GM20431 (cell line): ENCODE results near the gene ZFAND3.

Source experiments
- in situ Hi-C: fragments of 300-500 bp; cut with MseI, MboI; formaldehyde crosslinking; loops from one replicate; pipeline ENCODE4 v1.15.0; 2020; ENCODE audit warnings: low sequenced_read_pairs; ENCODE audit not compliant: unreplicated experiment

ZFAND3 gene

DNA sequence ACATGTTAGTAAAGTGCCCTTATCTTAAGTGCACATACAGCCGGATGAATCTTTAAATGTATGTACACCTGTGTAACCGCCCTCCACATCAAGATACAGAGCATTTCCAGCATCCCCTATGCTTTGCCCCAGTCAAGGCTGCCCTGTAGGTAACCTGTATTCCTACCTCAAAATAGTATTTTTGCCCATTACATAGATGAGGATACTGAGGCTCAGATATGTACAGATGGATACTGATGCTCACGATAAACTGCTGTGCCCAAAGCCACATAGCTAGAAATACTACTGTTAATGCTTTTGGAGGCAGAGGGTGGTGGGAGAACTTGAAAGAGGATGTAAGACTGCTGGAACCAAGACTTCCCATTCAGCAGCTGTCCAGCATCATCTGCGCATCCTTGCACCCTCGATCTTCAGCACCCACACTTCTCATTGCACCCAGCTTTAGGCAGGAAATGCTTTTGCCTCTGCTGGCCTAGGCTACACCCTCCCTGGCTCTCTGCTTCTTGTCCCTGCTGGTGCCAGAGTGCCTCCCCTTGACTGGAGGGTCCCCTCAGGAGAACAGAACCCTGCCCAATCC lies 27.0 kb upstream of the ZFAND3 start:
- in situ Hi-C loops = loop anchor here (25.0 kb wide), 1 partner anchor 220 kb away; no protein-coding TSS in a partner anchor

GRCh38 chr6:37793067-37793466 lies 26.5 kb upstream of the ZFAND3 start:
- in situ Hi-C loops = loop anchor here (25.0 kb wide), 1 partner anchor 219 kb away; no protein-coding TSS in a partner anchor

DNA sequence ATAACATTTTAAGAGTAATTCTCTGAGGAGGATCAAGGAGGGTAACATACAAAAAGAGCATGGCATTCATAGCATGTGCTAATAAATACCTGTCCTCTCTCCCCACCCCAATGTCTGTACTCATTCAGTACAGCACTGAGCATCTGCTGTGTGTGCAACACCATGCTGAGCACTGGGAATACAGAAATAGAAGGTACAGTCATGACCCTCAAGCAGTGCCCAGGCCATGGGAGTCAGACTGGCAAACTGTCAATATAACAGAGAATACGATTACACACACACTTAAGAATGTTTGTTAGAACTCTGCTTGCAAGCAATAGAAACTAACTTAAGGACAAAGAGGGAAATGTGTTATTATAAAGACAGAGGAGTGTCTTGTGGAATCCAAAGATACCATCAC lies 24.7 kb upstream of the ZFAND3 start:
- in situ Hi-C loops = loop anchor here (25.0 kb wide), 1 partner anchor 217 kb away; no protein-coding TSS in a partner anchor

- in situ Hi-C loops = loop anchor here (25.0 kb wide), 1 partner anchor 214 kb away; no protein-coding TSS in a partner anchor
Observed at GRCh38 chr6:37798436-37799262, 20.9 kb upstream of the ZFAND3 start.

DNA sequence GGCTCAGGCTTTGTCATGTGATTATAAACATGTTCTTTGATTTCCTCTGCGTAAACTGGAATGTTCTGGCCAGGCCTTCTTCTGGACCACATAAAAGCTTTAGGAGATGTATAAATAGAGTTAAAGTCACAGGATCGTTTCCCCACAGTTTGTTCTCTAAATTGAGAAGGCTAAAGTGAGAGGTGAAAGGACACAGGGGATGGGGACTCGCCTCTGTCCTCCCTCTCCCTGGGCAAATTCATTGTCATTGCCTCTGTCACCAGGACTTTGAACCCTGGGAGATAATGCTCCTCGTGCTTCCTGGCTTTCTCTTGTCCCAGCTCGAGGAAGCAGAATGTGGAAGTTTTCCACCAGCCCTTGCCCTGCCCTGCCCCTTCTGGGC lies 20.3 kb upstream of the ZFAND3 start:
- in situ Hi-C loops = loop anchor here (25.0 kb wide), 1 partner anchor 213 kb away; no protein-coding TSS in a partner anchor

DNA sequence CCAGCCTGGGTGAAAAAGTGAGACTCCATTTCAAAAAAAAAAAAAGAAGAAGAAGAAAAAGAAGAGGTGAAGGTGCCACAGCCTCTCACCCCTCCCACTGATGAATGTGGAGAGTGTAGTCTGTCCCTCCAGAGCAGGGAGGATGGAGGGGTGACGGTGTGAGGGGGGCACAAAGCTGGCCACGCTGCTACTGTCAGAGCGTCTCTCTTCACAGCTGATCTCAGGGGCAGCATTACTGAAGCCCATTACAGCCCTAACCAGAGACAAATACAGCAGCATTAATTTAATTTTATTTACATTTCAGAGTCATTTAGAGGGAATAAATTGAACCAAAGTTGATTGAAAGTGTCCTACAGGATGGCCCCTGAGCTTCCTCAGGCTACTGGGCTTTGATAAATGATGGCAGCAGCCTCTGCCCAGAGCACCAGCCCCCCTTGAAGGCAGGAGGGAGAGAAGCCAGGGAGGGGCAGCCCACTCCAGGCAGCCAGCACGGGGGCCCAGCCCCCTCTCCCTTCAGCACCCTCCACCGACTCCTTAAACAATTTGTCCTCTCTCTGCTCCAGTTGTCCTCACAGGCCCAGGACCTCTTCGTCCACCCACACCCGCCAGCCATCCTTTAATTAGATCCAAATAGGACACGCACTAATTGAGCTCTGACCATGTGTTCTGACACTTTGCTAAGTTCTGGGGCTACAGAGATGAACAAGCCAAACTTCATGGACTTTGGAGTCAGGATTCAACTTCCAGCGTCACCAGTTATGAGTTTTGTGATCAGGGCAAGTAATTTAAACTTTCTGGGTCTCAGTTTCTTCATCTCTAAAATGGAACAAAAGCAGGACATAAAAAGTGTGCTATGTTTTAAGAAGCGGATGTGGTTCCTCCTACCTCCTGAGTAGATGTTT lies 18.6 kb upstream of the ZFAND3 start:
- in situ Hi-C loops = no loop called here

GRCh38 chr6:37801605-37801940 lies 18.0 kb upstream of the ZFAND3 start:
- in situ Hi-C loops = no loop called here

DNA sequence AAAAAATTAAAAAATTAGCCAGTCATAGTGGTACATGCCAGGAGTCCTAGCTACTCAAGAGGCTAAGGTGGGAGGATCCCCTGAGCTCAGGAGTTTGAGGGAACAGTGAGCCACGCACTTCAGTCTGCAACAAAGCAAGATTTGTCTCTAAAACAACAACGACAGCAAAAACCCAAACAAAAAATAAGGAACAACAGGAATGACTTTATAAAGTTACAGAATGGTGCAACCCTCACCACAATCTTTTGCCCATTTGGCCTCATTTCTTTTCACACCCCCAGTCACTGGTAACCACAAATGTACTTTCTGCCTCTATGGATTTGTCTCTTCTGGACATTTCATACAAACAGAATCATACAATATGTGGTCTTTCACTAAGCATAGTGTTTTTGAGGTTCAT lies 16.7 kb upstream of the ZFAND3 start:
- in situ Hi-C loops = no loop called here

DNA sequence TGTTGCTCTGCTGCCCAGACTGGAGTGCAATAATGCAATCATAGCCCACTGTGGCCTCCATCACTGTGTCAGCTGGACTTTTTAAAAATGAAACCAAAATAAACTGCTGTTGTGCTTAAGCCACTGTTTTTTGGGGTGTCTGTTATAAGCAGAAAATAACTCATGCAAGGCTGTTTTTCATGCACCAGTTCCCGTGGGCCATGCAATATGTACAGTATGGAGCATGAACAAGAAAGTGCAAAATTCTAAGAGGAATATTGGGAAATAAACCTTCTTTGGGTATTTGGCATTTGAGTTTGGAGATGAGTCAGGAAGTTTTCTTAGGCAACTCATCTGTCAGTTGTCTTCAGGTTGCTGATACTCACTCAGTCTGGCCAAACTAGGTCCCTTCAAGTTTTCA lies 14.9 kb upstream of the ZFAND3 start:
- in situ Hi-C loops = no loop called here

DNA sequence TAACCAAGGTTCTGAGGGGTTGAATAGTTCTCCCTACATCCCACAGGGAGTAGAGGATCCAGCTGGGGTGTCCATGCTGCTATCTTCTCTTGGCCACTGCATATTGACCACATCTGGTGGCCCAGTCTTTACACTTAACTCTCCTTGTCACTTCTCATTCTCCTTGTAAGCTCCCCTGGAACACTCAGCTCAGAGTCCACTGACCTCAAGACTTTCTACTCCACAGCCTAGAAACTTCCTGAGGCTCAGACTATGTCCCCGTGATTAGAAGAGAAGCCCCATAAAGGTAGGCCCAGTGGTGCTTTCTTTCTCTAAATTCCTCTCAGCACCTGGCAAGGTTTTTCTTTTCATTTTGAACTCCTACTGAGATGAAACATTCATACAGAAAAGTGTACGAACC lies 13.3 kb upstream of the ZFAND3 start:
- in situ Hi-C loops = no loop called here

DNA sequence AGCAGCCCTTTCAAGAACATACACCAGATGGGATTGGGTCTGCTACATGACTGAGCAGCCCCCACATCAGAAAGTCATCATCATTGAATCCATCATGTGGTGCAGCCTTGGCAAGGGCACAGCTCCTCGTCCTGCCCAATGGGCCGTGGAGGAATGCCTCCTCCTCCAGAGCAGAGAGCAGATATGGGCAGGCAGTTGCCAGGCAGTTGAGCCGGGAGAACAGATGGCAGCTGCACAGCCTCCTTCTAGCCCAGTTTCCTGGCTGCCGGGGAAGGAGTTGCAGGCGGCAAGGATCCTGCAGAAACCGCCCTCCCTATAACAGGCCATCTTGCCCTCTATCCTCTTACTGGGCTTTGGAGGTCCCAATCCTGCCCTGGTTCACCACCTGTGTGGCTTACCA lies 11.9 kb upstream of the ZFAND3 start:
- in situ Hi-C loops = no loop called here

GRCh38 chr6:37809197-37809543 lies 10.4 kb upstream of the ZFAND3 start:
- in situ Hi-C loops = no loop called here

- in situ Hi-C loops = no loop called here
Observed at GRCh38 chr6:37812841-37813240, 6.7 kb upstream of the ZFAND3 start.

DNA sequence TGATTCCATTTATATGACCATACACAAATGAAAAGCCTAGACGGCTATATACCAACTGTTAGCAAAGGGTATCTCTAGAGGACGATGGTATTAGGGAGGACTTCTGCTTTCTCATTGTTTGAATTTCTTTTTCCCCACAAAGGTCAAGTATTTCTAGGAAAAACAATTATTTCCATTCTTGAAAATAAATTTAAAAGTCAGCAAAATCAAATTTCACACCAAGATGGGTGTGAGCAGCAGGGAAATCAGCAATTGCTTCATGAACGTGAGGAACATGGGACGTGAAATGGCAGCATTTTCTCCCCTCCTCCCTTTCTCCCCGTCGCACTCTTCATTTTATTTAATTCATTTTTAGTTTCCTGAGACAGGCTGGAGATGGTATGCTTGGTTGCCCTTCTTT lies 5.2 kb upstream of the ZFAND3 start:
- in situ Hi-C loops = no loop called here

DNA sequence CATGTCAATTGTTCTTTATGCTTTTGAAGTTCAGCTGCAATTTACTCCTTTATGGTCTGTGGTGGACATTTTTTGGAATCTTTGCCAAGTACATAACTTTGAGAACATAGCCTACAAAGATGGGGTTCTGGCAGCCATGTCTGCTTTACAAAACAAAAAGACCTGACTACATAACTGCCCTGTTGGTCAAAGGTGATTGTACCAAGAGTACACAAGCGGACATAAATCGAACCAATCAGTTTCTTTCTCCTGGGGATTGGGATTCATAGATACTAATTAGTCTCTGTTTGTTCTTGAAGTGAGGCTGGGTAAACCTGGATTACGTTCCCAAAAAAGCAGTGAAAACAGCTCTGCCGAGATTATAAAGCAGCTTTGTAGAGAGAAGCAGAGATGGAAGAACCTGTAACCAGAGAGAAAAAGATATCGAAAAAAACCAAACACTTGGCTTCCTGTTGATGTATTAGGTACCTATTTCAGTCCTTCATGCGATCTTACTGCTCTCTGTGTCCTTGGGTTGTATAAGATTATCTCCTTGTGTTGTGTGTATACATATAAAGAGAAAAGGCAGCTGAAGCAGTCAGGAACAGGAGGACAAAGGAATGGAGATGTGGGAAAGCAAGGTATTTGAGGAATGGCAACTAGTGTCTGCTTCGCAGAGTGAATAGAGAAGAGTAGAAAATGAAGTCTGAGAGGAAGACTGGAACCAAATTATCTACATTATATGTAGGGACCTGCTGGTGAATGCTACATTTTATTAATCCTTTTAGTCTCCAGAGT lies 2.7 kb upstream of the ZFAND3 start:
- in situ Hi-C loops = no loop called here

DNA sequence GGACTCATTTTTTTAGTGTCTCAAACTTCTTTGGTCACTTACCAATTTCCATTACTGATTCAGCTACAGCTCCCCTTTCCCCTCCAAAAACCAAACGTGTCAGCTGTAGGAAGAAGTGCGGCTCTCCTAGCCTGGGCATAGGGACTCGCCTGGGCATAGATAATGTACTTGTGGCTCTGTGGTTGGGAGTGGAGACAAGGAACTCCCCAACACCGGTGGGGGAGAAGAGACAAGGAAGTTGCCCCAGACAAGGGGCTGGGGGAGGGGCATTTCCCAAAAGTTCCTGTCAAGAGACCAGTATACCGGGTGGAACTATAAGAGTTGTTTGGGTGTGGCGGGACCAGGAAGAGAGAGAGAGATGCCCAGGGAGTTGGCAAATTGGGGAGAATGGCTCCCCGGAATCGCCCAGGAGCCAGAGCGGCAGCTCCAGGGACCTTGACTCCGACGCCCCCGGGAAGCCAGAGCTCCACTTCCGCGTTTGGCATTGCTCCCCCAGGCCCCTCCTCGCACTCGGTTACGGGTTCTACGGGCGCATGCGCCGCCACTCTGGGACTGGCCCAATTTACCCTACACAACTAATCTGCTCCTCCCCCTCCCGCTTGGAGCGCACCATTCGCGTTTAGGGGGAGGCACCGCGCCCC lies 871 bp upstream of the ZFAND3 start:
- in situ Hi-C loops = no loop called here

GRCh38 chr6:37819802-37820717 lies 533 bp downstream of the ZFAND3 start:
- in situ Hi-C loops = no loop called here

GRCh38 chr6:37820718-37821079 lies 1.2 kb downstream of the ZFAND3 start:
- in situ Hi-C loops = no loop called here

DNA sequence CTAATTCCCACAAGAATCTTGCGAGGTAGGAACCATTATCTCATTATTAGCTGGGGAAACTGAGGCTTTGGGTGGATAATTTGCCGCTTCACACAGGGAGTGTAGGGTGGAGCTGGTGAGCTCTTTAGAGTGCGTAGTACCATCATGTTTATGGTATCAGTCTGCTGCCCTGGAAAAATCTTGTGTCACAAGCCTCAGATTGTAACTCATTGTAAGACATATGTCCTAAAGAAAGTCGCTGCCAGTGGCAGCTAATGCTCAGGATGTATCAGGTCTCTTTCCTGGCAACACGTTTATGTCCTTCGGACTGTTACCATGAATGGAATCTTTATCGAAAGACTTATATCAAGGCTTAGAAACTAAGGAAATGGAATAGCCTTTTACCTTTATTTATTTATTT lies 1.9 kb downstream of the ZFAND3 start:
- in situ Hi-C loops = no loop called here
